GM12878 (cell line): Measurements from ENCODE around the gene ZNF785. TPM values are rescaled to one million over a fixed set of nuclear protein-coding genes. Genes with fewer than 3 reads are reported as not detected.
A peak's percentile ranks its signal among the peaks of the same experiment; 100 is the strongest.

Experiments used
- ATAC-seq: fragments of 200-7000 bp; cut with Tn5 transposase; 3 replicates; pipeline ENCODE4 v1.9.1; 2020; ENCODE audit warnings: mild to moderate bottlenecking, moderate library complexity
- BruUV-seq: library from RNA; stranded (reverse); fragments of 400-500 nt; replicated peaks from 2 replicates; lab custom pipeline; 2021; lab: Mats Ljungman, UMichigan
- CTCF ChIA-PET: fragments of 300-600 bp; sonication (Branson Sonifier 250); formaldehyde crosslinking; extraction: SDS; loops from one replicate; lab custom pipeline; 2021; ENCODE audit warnings: inconsistent platforms; lab: Yijun Ruan, JAX
- POLR2A ChIA-PET: fragments of 350-600 bp; formaldehyde crosslinking; extraction: SDS; loops from one replicate; lab custom pipeline; 2021; ENCODE audit warnings: inconsistent platforms; lab: Charles Lee
- RAD21 ChIA-PET: fragments of 300-600 bp; sonication (Branson Sonifier 250); formaldehyde crosslinking; loops from one replicate; lab custom pipeline; 2023; ENCODE audit warnings: antibody characterized with exemption; ENCODE audit not compliant: unreplicated experiment; lab: Charles Lee
- SMC1A ChIA-PET: fragments of 300-600 bp; sonication (Branson Sonifier 250); formaldehyde crosslinking; loops from one replicate; lab custom pipeline; 2023; ENCODE audit not compliant: unreplicated experiment, uncharacterized antibody; lab: Charles Lee
- DNase-seq: peaks from one replicate; pipeline ENCODE4 v3.0.0-alpha.2; 2011; ENCODE audit warnings: low read depth, low spot score
- FAIRE-seq: peaks from 3 replicates; lab custom pipeline; 2011; peaks lifted over from hg19 to GRCh38; lab: Jason Lieb, UNC
- H2AFZ ChIP-seq: 2 replicates; pipeline ENCODE4 v1.6.0; 2011; ENCODE audit warnings: low read depth, low read length, control low read depth; ENCODE audit not compliant: control insufficient read depth
- H3K27ac ChIP-seq: 2 replicates; pipeline ENCODE4 v1.5.1; 2011; ENCODE audit warnings: control low read depth; ENCODE audit not compliant: control insufficient read depth, insufficient read depth
- H3K27me3 ChIP-seq, 2 experiments: replicated peaks in 1 of 2; 2 replicates each; pipeline versions ENCODE4 v1.6.0 to v1.6.1; 2011; ENCODE audit warnings: low read length in 1 of 2; ENCODE audit not compliant: control insufficient read depth in 2 of 2, insufficient read depth in 2 of 2
- H3K36me3 ChIP-seq, 2 experiments: 2 replicates each; pipeline ENCODE4 v1.5.1; 2011; ENCODE audit warnings: low read length in 1 of 2; ENCODE audit not compliant: control insufficient read depth in 2 of 2, insufficient read depth in 2 of 2
- H3K4me1 ChIP-seq: 2 replicates; pipeline ENCODE4 v1.6.1; 2011; ENCODE audit warnings: mild to moderate bottlenecking, low read length, moderate library complexity, mixed read lengths; ENCODE audit not compliant: control insufficient read depth, insufficient read depth
- H3K4me2 ChIP-seq: 2 replicates; pipeline ENCODE4 v1.6.0; 2011; ENCODE audit warnings: control low read depth; ENCODE audit not compliant: control insufficient read depth, insufficient read depth
- H3K4me3 ChIP-seq: fragments of 200-600 bp; sonication (generic); 2 replicates; pipeline ENCODE4 v1.5.1; 2016
- H3K79me2 ChIP-seq: 2 replicates; pipeline ENCODE4 v1.6.0; 2011; ENCODE audit warnings: low read length; ENCODE audit not compliant: control insufficient read depth, insufficient read depth
- H3K9ac ChIP-seq: 2 replicates; pipeline ENCODE4 v1.8.0; 2011; ENCODE audit warnings: low read length, control low read depth, mixed read lengths; ENCODE audit not compliant: control insufficient read depth, insufficient read depth
- H3K9me3 ChIP-seq: replicated peaks from 3 replicates; pipeline ENCODE4 v1.5.1; 2011; ENCODE audit warnings: mild to moderate bottlenecking, low read length; ENCODE audit not compliant: control insufficient read depth, insufficient read depth
- H4K20me1 ChIP-seq: 2 replicates; pipeline ENCODE4 v1.6.0; 2011; ENCODE audit not compliant: control insufficient read depth, insufficient read depth
- CBX3 ChIP-seq: fragments of 200-600 bp; sonication (generic); IDR thresholded peaks from 2 replicates; pipeline ENCODE4 v1.6.1; 2016; ENCODE audit warnings: low read depth, borderline replicate concordance
- MTA2 ChIP-seq: fragments of 450-650 bp; IDR thresholded peaks from 2 replicates; pipeline ENCODE4 v1.6.1; 2016; ENCODE audit warnings: low read depth, mild to moderate bottlenecking, moderate library complexity
- NR2C1 ChIP-seq: fragments of 450-650 bp; IDR thresholded peaks from 2 replicates; pipeline ENCODE4 v1.6.1; 2017; ENCODE audit warnings: antibody characterized with exemption, mild to moderate bottlenecking, moderate library complexity
- RAD51 ChIP-seq: fragments of 450-650 bp; IDR thresholded peaks from 2 replicates; pipeline ENCODE4 v1.6.1; 2016; ENCODE audit warnings: moderate library complexity, mild to moderate bottlenecking, inconsistent platforms
- TAF1 ChIP-seq: IDR thresholded peaks from 2 replicates; pipeline ENCODE4 v1.6.1; 2011; ENCODE audit warnings: mild to moderate bottlenecking, low read depth, low read length, borderline replicate concordance
- TCF12 ChIP-seq: IDR thresholded peaks from 2 replicates; pipeline ENCODE4 v1.6.1; 2011; ENCODE audit warnings: low read depth, mild to moderate bottlenecking, low read length
- WGBS: methylation state at CpG from one replicate; pipeline ENCODE4 v1.1.6; 2016; ENCODE audit warnings: low lambda C conversion rate; ENCODE audit not compliant: insufficient replicate concordance, insufficient coverage; ENCODE audit errors: missing lambda C conversion rate; 5-methylcytosine and 5-hydroxymethylcytosine counted together
- in situ Hi-C: fragments of 300-500 bp; cut with MboI; formaldehyde crosslinking; loops from 9 replicates; pipeline ENCODE4 v1.14.3; 2018; ENCODE audit warnings: mixed read lengths
- intact Hi-C: fragments of 100-400 bp; cut with micrococcal nuclease; formaldehyde crosslinking; loops from one replicate; pipeline ENCODE4 v1.14.2; 2022; ENCODE audit not compliant: unreplicated experiment
- polyA plus RNA-seq, 11 experiments: library from polyadenylated mRNA; depleted of rRNA in 4 of 11; unstranded in 6 of 11; stranded (reverse) in 5 of 11; fragments of >200 nt; fragmentation: Nextera tagmentation in 4 of 11; fragmentation: Illumina TruSeq in 1 of 11; extraction: Ambion mirVana in 4 of 11; extraction: Trizol in 1 of 11; gene quantifications; 1 replicate in 1 of 11; 2 replicates in 10 of 11; pipeline versions ENCODE4 v1.2.1 to v1.2.3, GENCODE V29; 2011 to 2016; ENCODE audit warnings: inconsistent platforms in 2 of 11, missing spikeins in 2 of 11, low read depth in 1 of 11
- total RNA-seq, 4 experiments: library from RNA; depleted of rRNA in 3 of 4; stranded (reverse); fragments of >200 nt in 3 of 4; fragmentation: Illumina TruSeq in 1 of 4; extraction: Trizol in 1 of 4; gene quantifications; 2 replicates each; pipeline versions ENCODE4 v1.2.1 to v1.2.3, GENCODE V29; 2013 to 2021
- TF ChIP-seq, protein P1 (sequence below): fragments of 450-650 bp; IDR thresholded peaks from 2 replicates; pipeline ENCODE4 v1.6.1; 2014; ENCODE audit warnings: mild to moderate bottlenecking
- TF ChIP-seq, protein P2 (sequence below): fragments of 450-650 bp; IDR thresholded peaks from 2 replicates; pipeline ENCODE4 v1.6.1; 2018; ENCODE audit warnings: borderline replicate concordance, mild to moderate bottlenecking; ENCODE audit not compliant: partially characterized antibody
- TF ChIP-seq, protein P3 (sequence below): fragments of 450-650 bp; IDR thresholded peaks from 2 replicates; pipeline ENCODE4 v1.6.1; 2016; ENCODE audit warnings: mild to moderate bottlenecking
- TF ChIP-seq, protein P4 (sequence below): fragments of 450-650 bp; IDR thresholded peaks from 2 replicates; pipeline ENCODE4 v1.6.1; 2016; ENCODE audit warnings: mild to moderate bottlenecking, moderate library complexity, borderline replicate concordance
- TF ChIP-seq, protein P5 (sequence below): IDR thresholded peaks from 2 replicates; pipeline ENCODE4 v1.6.1; 2011; ENCODE audit warnings: low read depth, mild to moderate bottlenecking, low read length, moderate library complexity, borderline replicate concordance; ENCODE audit errors: extremely low read depth

The ZNF785 gene
- total and polyA plus RNA-seq, 10 of the 15 experiments (the other 5 are each of a cell fraction or from before 2014, with no cell fraction given): 0.87 to 11.5 (median 7.5) TPM

DNA sequence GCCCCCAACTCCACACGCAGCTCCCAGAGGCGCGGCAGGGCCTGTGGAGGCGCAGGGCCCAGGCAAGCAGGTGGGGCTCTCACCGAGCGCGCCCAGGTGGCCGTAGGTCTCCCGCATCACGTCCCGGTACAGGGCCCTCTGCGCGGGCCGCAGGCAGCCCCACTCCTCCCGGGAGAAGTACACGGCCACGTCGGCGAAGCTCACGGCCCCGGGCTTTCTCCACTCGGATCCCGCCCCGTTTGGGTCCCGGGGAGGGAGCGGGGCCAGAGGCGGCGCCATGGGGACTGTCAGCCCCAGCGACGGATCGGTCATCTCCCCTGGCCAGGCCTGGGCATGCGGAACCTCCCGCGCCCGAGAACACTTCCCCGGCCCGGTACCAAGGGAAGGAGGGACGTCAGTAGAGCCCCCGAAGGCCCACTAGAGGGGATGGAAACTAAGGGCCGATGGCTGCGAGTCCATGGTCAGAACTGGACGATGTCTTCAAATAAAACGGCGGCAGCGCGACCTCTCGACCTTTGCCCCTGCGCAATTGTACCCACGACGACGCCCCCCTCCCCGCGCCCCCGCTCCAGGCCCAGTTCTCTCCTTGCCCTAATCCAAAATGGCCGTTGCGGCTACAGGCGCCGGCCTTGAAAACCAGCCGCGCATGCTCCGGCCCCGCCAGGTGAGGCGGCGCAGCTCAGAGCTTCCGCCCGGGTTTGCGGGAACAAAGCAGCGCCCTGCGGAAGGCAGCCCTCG lies 51.0 kb downstream of the ZNF785 start, which contains the start of gene ZNF747:
ZNF747 (minus strand) TSS at position 491 of the 738 bp plus-strand sequence; CDS start at position 312, 179 bp downstream.
- ChIA-PET RAD21 (interaction anchor here (0.6 to 5.2 kb wide), 25 partner anchors 7 to 561 kb away, joined by 3 to 129 read pairs (median 8); partner anchors contain the start of genes DCTPP1, TAOK2, ZNF48 and ZNF764), CTCF (interaction anchor here (0.5 to 4.7 kb wide), 28 partner anchors 7 to 163 kb away, joined by 3 to 81 read pairs (median 8); partner anchors contain the start of genes DCTPP1, ITGAL, PRR14 and SEPHS2), POLR2A (interaction anchor here (0.5 to 5.2 kb wide), 22 partner anchors 10 to 124 kb away, joined by 3 to 109 read pairs (median 5); partner anchors contain the start of genes DCTPP1, FBRS, ITGAL and SEPHS2), SMC1A (interaction anchor here (0.7 to 4.7 kb wide), 24 partner anchors 9 to 383 kb away, joined by 3 to 47 read pairs (median 7); partner anchors contain the start of genes DCTPP1, FBRS, ITGAL and ZNF764)
- Histone ChIP-seq H3K36me3 (peaks cover 2 to 3% of the 10 kb centered on the region in 2 experiments; a peak in 1 of 4 replicates), H3K79me2 (peaks cover 27% of the 10 kb centered on the region), H3K4me2 (peak within 1 kb of the TSS; percentile 87), H3K27me3 (no peaks in the 10 kb centered on the region), H3K9me3 (no peaks in the 10 kb centered on the region), H2AFZ (peak within 1 kb of the TSS; percentile 86), H3K9ac (peak within 1 kb of the TSS; percentile 96), H3K4me1 (no peaks in the 10 kb centered on the region), H3K27ac (peak within 1 kb of the TSS; percentile 85), H4K20me1 (no peaks in the 10 kb centered on the region), H3K4me3 (peak within 1 kb of the TSS; percentile 90)
- in situ Hi-C loops: no loop called here
- TSS peak; percentile 79 for BruUV-seq
- ATAC-seq (peak; percentile 89), FAIRE-seq (no peak), DNase-seq (peak; percentile 51)
- 2% methylated on average over 68 of the region's 70 CpGs for WGBS
- intact Hi-C loops: loop anchor here (1.0 to 5.0 kb wide), 5 partner anchors 24 to 104 kb away; partner anchors contain the start of genes DCTPP1, SEPHS2, ZNF764 and ZNF785
- TF ChIP-seq, protein P1, sequence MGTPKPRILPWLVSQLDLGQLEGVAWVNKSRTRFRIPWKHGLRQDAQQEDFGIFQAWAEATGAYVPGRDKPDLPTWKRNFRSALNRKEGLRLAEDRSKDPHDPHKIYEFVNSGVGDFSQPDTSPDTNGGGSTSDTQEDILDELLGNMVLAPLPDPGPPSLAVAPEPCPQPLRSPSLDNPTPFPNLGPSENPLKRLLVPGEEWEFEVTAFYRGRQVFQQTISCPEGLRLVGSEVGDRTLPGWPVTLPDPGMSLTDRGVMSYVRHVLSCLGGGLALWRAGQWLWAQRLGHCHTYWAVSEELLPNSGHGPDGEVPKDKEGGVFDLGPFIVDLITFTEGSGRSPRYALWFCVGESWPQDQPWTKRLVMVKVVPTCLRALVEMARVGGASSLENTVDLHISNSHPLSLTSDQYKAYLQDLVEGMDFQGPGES: 0 out of 2 replicates have a peak, but pooled peaks have one; percentile 41
- no peak for TF ChIP-seq RAD51
- peak; percentile 73; the same call in 1 of the 2 replicates for TF ChIP-seq TAF1
- TF ChIP-seq, protein P2, sequence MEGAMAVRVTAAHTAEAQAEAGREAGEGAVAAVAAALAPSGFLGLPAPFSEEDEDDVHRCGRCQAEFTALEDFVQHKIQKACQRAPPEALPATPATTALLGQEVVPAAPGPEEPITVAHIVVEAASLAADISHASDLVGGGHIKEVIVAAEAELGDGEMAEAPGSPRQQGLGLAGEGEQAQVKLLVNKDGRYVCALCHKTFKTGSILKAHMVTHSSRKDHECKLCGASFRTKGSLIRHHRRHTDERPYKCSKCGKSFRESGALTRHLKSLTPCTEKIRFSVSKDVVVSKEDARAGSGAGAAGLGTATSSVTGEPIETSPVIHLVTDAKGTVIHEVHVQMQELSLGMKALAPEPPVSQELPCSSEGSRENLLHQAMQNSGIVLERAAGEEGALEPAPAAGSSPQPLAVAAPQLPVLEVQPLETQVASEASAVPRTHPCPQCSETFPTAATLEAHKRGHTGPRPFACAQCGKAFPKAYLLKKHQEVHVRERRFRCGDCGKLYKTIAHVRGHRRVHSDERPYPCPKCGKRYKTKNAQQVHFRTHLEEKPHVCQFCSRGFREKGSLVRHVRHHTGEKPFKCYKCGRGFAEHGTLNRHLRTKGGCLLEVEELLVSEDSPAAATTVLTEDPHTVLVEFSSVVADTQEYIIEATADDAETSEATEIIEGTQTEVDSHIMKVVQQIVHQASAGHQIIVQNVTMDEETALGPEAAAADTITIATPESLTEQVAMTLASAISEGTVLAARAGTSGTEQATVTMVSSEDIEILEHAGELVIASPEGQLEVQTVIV: peak; percentile 17
- 0 out of 2 replicates have a peak, but pooled peaks have one; percentile 37 for TF ChIP-seq TCF12
- peak; percentile 68; the same call in 1 of the 2 replicates for TF ChIP-seq MTA2
- TF ChIP-seq, protein P3, sequence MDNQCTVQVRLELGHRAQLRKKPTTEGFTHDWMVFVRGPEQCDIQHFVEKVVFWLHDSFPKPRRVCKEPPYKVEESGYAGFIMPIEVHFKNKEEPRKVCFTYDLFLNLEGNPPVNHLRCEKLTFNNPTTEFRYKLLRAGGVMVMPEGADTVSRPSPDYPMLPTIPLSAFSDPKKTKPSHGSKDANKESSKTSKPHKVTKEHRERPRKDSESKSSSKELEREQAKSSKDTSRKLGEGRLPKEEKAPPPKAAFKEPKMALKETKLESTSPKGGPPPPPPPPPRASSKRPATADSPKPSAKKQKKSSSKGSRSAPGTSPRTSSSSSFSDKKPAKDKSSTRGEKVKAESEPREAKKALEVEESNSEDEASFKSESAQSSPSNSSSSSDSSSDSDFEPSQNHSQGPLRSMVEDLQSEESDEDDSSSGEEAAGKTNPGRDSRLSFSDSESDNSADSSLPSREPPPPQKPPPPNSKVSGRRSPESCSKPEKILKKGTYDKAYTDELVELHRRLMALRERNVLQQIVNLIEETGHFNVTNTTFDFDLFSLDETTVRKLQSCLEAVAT: peak; percentile 97
- TF ChIP-seq, protein P4, sequence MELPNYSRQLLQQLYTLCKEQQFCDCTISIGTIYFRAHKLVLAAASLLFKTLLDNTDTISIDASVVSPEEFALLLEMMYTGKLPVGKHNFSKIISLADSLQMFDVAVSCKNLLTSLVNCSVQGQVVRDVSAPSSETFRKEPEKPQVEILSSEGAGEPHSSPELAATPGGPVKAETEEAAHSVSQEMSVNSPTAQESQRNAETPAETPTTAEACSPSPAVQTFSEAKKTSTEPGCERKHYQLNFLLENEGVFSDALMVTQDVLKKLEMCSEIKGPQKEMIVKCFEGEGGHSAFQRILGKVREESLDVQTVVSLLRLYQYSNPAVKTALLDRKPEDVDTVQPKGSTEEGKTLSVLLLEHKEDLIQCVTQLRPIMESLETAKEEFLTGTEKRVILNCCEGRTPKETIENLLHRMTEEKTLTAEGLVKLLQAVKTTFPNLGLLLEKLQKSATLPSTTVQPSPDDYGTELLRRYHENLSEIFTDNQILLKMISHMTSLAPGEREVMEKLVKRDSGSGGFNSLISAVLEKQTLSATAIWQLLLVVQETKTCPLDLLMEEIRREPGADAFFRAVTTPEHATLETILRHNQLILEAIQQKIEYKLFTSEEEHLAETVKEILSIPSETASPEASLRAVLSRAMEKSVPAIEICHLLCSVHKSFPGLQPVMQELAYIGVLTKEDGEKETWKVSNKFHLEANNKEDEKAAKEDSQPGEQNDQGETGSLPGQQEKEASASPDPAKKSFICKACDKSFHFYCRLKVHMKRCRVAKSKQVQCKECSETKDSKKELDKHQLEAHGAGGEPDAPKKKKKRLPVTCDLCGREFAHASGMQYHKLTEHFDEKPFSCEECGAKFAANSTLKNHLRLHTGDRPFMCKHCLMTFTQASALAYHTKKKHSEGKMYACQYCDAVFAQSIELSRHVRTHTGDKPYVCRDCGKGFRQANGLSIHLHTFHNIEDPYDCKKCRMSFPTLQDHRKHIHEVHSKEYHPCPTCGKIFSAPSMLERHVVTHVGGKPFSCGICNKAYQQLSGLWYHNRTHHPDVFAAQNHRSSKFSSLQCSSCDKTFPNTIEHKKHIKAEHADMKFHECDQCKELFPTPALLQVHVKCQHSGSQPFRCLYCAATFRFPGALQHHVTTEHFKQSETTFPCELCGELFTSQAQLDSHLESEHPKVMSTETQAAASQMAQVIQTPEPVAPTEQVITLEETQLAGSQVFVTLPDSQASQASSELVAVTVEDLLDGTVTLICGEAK: peak; percentile 81
- TF ChIP-seq, protein P5, sequence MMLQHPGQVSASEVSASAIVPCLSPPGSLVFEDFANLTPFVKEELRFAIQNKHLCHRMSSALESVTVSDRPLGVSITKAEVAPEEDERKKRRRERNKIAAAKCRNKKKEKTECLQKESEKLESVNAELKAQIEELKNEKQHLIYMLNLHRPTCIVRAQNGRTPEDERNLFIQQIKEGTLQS: peak; percentile 25; the same call in 1 of the 2 replicates
- TF ChIP-seq NR2C1: peak; percentile 97
- TF ChIP-seq CBX3: no peak
